GM21529 (cell line): ENCODE results near the gene SART3.
"Not testable (repeated sequence)": the region's sequence is repeated elsewhere in the genome, so short reads cannot be mapped to it uniquely, and the experiment has no call there.

Experiments
- ATAC-seq: cut with Tn5 transposase; IDR thresholded peaks from one replicate; pipeline ENCODE4 v1.9.1; 2021; ENCODE audit not compliant: unreplicated experiment

SART3 gene

GRCh38 chr12:108565146-108565545 lies 4.2 kb upstream of the SART3 start:
- no peak for ATAC-seq

- ATAC-seq: no peak
Observed at GRCh38 chr12:108564724-108565123, 3.8 kb upstream of the SART3 start.

- no peak for ATAC-seq
Observed at GRCh38 chr12:108563804-108564151, 2.8 kb upstream of the SART3 start.

- ATAC-seq: peak; percentile 33
Observed at GRCh38 chr12:108563136-108563803, 2.3 kb upstream of the SART3 start.

- peak; percentile 54 for ATAC-seq
Observed at GRCh38 chr12:108562348-108563135, 1.6 kb upstream of the SART3 start, which contains the start of gene ISCU. TSS of gene ISCU (plus strand) at chr12:108562596. CDS start at chr12:108562623, 27 bp downstream.

GRCh38 chr12:108561852-108562347 lies 927 bp upstream of the SART3 start:
- peak; percentile 6 for ATAC-seq

GRCh38 chr12:108560321-108560721 lies 652 bp downstream of the SART3 start:
- no peak for ATAC-seq

- no peak for ATAC-seq
Observed at GRCh38 chr12:108559748-108560147, 1.2 kb downstream of the SART3 start.

- ATAC-seq: no peak
Observed at GRCh38 chr12:108559007-108559655, 1.8 kb downstream of the SART3 start.

- not testable (repeated sequence) for ATAC-seq
Observed at GRCh38 chr12:108555383-108555782, 5.6 kb downstream of the SART3 start.

GRCh38 chr12:108553799-108554198 lies 7.2 kb downstream of the SART3 start:
- no peak for ATAC-seq

- no peak for ATAC-seq
Observed at GRCh38 chr12:108551535-108551934, 9.4 kb downstream of the SART3 start.

- ATAC-seq: no peak
Observed at GRCh38 chr12:108548954-108549521, 11.9 kb downstream of the SART3 start.

- ATAC-seq: no peak
Observed at GRCh38 chr12:108547686-108548085, 13.3 kb downstream of the SART3 start.

- no peak for ATAC-seq
Observed at GRCh38 chr12:108543652-108544051, 17.3 kb downstream of the SART3 start.

- ATAC-seq: no peak
Observed at GRCh38 chr12:108542320-108542719, 18.7 kb downstream of the SART3 start.

- ATAC-seq: no peak
Observed at GRCh38 chr12:108538616-108539195, 22.3 kb downstream of the SART3 start.

GRCh38 chr12:108538146-108538545 lies 22.8 kb downstream of the SART3 start:
- ATAC-seq: no peak

- no peak for ATAC-seq
Observed at GRCh38 chr12:108531929-108532848, 28.8 kb downstream of the SART3 start.

GRCh38 chr12:108530161-108530560 lies 30.8 kb downstream of the SART3 start:
- no peak for ATAC-seq
